NCI-H128 (cell line): ENCODE data around the gene DRD5.
"Not testable (repeated sequence)": the region's sequence is repeated elsewhere in the genome, so short reads cannot be mapped to it uniquely, and the experiment has no call there.

Experiments used
- DNase-seq: peaks from one replicate; lab custom pipeline; 2025; ENCODE audit not compliant: unreplicated experiment; lab: John Stamatoyannopoulos, UW

DRD5 gene

GRCh38 chr4:9781343-9782135, at the start of gene DRD5:
Gene DRD5 (plus strand): TSS chr4:9781634. CDS start chr4:9782030, 396 bp downstream.
- no peak for DNase-seq

DNA sequence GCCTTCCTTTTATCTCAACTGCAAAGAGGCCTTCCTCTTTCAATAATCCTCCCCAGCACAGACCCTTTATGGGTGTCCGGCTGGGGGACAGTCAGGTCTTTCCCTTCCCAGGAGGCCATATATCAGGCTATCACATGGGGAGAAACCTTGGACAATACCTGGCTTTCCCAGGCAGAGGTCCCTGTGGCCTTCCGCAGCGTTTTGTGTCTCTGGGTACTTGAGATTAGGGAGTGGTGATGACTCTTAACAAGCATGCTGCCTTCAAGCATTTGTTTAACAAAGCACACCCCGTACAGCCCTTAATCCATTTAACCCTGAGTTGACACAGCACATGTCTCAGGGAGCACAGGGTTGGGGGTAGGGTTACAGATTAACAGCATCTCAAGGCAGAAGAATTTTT, 49.2 kb upstream of the DRD5 start:
- DNase-seq: not testable (repeated sequence)

DNA sequence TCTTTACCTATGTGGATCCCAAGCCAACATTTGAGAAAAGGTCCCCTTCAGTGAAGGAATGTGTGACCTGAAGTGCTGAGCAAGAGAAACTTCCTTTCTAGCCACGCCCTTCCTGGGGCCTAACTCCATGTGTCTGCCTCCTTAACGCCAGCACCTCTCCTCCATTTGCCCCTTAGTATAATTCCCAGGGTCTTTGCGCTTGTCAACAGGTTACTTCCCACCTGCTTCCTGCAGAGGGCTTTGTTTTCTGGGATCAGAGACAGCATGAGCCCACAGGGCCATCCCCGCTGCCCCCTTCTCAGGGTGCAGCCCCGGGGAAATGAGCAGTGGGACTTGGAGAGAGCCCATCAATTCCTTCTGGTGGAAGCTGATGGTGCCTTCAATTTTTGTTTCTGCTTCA, 45.9 kb upstream of the DRD5 start:
- DNase-seq: no peak

DNA sequence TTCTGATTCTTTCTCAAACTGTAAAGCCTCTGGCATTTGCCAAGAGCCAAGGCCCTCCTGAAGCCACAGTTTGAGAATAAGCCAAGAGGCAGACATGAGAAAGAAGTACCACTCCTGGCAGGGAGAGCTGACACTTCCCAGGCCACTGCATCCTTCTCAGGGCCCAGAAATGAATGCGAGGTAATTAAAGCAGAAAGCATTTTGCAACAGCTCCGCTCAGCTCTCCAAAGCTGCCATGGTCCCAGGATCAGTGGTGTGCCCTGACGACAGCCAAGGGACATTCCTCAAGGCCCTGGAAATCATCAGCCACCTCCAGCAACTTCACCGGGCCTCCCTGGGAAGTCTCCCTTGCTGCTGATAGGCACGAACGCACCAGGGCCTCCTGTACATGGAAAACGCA, 44.2 kb upstream of the DRD5 start:
- DNase-seq: not testable (repeated sequence)

DNA sequence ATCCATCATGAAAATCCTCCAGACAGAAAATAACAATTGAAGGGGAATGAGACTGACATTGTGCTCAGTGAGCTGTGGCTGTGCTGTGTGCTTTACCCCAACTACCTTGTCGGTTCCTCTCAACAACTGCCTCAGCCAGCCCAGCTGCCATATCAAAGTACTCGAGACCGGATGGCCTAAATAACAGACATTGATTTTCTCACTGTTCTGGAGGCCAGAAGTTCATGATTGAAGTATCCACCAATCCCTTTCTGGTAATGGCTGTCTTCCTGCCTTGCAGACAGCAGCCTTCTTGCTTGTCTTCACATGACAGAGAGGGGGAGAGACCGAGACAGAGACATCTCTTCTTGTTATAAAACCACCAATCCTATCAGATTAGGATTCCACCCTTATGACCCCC, 37.6 kb upstream of the DRD5 start:
- DNase-seq: not testable (repeated sequence)

GRCh38 chr4:9745782-9746181, 35.7 kb upstream of the DRD5 start:
- DNase-seq: no peak

DNA sequence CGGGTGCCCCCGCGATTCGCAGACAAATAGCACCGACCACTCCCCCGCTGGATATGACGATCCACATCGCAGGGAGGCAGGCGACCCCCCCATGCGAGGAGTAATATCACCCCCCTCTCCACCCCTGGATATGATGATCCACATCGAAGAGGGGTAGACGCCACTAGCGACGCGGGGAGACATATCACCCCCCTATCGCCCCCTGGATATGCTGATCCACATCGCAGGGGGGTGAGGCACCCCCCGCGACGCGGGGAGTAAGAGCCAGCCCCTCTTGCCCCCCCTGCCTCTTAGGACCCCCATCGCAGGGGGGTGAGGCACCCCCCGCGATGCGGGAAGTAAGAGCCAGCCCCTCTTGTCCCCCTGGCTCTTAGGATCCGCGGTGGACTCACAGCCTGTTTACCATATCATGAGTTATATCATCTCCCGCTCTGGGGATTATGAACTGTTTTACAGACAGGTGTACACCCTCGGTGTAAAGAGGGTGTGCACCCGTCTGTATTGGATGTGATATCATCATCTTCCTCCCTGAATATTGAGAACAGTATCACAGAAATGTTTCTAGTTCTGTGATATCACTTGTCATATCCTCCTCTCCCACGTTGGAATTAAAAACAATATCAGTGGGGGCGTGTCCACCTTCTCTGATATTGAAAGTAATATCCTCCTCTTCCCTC, 22.7 kb upstream of the DRD5 start:
- no peak for DNase-seq

GRCh38 chr4:9762823-9763475, 18.5 kb upstream of the DRD5 start:
- DNase-seq: peak; percentile 46

GRCh38 chr4:9764155-9764696, 17.2 kb upstream of the DRD5 start:
- no peak for DNase-seq

DNA sequence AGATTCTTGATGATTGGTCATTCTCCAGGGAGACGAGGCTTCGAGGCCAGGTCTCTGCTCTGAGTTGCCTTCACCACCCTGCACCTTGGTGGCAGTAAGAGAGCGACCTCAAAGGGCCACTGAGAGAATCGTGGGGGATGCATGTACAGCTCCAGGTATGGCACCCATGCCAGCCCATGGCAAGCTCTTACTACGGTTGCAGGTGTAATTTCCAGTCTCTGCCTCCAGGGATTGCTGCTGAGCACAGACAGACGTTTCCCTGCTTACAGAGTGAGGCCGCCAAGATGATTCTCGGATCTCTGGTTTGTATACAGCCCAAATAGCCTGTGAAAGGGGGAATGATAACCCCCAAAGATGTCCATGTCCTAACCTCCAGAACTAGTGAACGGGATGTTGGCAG, 16.3 kb upstream of the DRD5 start:
- no peak for DNase-seq

DNA sequence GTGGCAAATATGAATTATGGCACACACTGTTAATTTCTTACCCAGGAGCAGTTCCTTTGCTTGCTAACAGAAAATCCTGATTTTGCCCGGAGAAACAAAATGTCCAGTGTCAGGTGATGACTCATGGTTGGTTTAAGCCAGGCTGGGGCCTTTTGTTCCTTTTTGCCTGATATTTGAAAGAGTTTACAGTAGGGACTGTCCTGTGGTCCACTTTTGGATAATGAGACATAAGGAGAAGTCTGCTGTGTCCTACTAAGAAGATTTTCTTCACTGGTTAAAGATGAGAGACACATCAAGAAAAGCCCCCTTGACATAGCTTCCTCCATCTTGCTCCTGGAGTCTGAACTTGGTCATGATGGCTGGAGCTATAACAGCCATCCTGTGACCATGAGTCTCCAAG, 12.1 kb upstream of the DRD5 start:
- no peak for DNase-seq

DNA sequence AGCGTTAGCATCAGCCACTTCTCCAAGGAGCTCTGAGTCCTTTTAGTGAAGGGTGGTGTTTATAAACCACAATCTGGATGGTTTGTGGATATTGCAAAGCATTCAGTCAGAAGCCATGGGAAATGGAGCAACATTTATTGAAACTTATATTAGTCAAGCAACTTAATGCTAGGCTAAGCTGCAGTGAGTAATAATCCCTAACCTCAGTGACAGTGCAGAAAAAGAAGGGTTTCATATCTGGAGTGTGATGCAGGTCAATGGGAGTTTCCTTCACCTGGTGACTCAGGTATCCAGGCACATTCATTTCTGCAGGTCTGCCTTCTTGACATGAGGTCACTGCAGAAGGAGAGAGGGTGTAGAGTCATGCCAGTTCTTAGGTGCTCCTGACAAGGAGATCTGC, 10.4 kb upstream of the DRD5 start:
- no peak for DNase-seq

DNA sequence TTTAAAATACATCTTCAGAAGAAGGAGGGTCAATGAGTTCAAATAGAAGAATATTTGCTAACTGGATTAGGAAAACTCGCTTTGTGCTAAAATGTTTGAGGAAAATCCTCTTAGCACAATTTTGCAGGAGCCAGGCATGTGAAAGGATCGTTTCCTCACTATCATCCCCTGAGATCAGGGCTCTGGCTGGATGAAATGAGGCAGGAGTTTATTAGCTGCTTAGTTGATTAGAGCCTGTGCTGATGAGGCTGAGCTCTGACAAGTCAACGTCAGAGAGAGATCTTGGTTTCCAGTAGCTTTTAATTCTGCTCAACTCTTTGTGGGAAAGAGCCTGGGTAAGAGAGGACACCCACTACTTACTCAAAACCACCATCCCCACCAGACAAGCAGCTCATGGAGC, 8.0 kb upstream of the DRD5 start:
- DNase-seq: no peak

- DNase-seq: no peak
Observed at GRCh38 chr4:9782136-9782436, 652 bp downstream of the DRD5 start.

- DNase-seq: not testable (repeated sequence)
Observed at GRCh38 chr4:9785891-9786290, 4.5 kb downstream of the DRD5 start.

- no peak for DNase-seq
Observed at GRCh38 chr4:9792381-9792780, 10.9 kb downstream of the DRD5 start.

DNA sequence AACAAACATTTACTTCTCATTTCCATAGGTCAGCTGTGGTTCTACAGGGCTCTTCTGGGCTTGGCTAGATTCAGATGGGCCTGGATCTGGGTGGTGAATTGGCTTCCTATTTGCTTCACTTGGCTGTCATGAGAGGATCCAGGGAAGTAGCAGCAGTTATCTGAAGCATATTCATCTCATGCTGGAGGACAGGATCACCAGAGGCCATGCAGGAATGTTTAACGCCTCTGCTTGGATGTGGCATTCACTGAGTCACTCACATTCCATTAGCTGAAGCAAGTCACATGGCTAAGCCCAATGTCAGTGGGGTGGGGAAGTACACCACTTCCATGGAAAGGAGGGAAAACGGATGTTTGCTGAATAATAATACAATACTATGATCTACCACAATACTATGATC, 15.2 kb downstream of the DRD5 start:
- DNase-seq: not testable (repeated sequence)

DNA sequence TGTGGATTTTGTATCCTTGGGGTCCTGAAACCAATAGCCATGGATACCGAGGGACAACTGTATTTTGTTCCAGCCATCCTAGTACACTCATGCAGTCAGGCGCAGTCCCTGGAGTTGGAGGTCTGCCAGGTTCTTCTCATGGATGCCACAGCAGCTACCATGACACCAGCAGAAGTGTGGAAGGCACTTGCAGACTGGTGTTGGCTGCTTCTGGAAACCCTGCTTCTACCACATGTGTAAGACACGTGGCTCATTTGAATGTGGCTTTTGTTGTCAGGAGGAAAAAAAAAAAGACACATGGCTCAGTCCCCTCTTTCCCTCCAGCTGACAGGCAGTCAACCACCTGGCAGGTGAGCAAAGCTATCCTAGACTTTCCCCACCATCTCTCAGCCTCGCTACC, 19.4 kb downstream of the DRD5 start:
- no peak for DNase-seq

GRCh38 chr4:9804918-9805317, 23.5 kb downstream of the DRD5 start:
- DNase-seq: no peak

DNA sequence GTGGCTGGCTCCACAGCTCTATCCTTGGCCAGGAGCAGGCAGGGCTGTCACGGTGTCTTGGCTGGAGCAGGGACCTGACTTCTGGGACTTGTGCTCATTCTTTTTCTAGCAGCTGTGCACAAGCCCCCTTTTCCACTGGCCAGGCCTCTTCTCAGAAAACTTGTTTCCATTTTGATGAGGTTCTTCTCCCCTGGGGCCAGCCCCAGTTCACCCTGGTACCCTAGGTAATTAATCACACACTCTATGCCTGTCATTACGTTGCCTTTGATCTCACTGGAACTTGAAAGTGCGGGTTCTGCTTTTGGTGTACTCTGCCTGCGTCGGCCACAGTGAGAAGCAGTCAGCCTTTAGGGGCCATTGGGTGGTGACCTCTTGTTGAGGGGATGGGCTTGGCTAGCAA, 26.6 kb downstream of the DRD5 start:
- no peak for DNase-seq

GRCh38 chr4:9811806-9812205, 30.4 kb downstream of the DRD5 start:
- no peak for DNase-seq
